Tibial nerve (tissue), 4 donors: ENCODE data around the gene PGM5.

ENCODE experiments used
- EP300 ChIP-seq, 2 donors: sonication (generic); formaldehyde crosslinking; IDR thresholded peaks; one replicate each; pipeline ENCODE4 v1.6.1; 2017; ENCODE audit warnings: antibody characterized with exemption in 2 of 2, mild to moderate bottlenecking in 1 of 2
- POLR2A ChIP-seq, 2 donors: fragments of 450-650 bp; IDR thresholded peaks; one replicate each; pipeline ENCODE4 v1.6.1; 2017; ENCODE audit warnings: antibody characterized with exemption in 2 of 2, mild to moderate bottlenecking in 2 of 2, moderate library complexity in 2 of 2
- TF ChIP-seq, protein P1 (sequence below), 5 experiments: fragments of 200-600 bp in 3 of 5; fragments of 450-650 bp in 2 of 5; sonication (generic) in 3 of 5; IDR thresholded peaks; one replicate each; pipeline ENCODE4 v1.5.1; 2016 to 2019; ENCODE audit warnings: antibody characterized with exemption in 5 of 5, mild to moderate bottlenecking in 3 of 5, moderate library complexity in 2 of 5

DNA sequence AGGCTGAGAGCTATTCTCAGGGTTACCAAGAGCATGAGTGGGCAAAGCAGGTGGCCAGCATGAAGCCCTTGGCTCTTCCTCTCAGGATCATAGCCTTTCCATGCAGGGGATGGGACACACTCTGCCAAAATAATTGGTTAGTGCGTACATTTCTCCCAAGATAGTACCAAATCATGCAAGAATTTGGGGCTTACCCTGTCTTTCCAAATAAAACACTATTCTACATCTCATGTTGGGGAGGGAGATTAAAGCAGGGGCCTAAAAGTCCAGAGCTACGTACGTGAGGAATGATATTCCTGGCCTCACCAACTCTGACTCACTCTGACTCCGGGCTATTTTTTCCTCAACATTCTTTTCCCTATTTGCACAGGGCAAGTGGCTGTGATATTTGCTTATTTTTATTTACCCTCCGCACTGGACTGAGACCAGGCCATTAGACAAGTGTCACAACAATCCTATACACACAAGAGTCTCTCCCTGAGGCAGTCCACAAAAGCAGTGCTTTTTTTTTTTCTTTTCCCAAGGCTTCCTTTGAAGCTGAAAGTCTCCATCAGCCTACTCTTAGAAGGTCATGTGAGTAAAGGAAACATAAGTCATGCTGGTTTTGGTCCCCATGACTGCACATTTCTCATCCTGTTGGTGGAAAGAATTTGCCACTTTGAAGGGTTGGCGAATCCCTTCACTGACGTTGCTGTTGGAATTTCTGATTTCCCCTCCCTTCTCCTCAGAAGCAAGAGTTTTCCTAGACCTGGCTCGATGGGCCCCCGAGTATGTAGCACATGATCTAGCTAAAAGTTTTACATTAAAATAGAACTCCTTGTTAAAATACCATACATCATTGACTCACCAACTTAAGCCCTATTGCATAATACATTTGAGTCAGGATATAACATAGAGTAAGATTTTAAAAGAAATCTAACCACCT, 144.3 kb downstream of the PGM5 start:
- TF ChIP-seq, protein P1, sequence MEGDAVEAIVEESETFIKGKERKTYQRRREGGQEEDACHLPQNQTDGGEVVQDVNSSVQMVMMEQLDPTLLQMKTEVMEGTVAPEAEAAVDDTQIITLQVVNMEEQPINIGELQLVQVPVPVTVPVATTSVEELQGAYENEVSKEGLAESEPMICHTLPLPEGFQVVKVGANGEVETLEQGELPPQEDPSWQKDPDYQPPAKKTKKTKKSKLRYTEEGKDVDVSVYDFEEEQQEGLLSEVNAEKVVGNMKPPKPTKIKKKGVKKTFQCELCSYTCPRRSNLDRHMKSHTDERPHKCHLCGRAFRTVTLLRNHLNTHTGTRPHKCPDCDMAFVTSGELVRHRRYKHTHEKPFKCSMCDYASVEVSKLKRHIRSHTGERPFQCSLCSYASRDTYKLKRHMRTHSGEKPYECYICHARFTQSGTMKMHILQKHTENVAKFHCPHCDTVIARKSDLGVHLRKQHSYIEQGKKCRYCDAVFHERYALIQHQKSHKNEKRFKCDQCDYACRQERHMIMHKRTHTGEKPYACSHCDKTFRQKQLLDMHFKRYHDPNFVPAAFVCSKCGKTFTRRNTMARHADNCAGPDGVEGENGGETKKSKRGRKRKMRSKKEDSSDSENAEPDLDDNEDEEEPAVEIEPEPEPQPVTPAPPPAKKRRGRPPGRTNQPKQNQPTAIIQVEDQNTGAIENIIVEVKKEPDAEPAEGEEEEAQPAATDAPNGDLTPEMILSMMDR (IDR thresholded peaks at IDR 0.05): no peak
- no peak for TF ChIP-seq POLR2A (IDR thresholded peaks at IDR 0.05)
- TF ChIP-seq EP300 (IDR thresholded peaks at IDR 0.05): no peak
